HS-27A (cell line): Measurements from ENCODE around the gene MYOF.
A peak's percentile ranks its signal among the peaks of the same experiment; 100 is the strongest.
"Not testable (repeated sequence)": the region's sequence is repeated elsewhere in the genome, so short reads cannot be mapped to it uniquely, and the experiment has no call there.

Experiments
- DNase-seq: peaks from one replicate; pipeline ENCODE4 v3.0.0-alpha.2; 2012; ENCODE audit warnings: low read depth, missing footprints

Gene MYOF

GRCh38 chr10:93481637-93482144, 443 bp downstream of the MYOF start:
- no peak for DNase-seq

GRCh38 chr10:93478873-93479272, 3.3 kb downstream of the MYOF start:
- DNase-seq, result no peak

GRCh38 chr10:93476756-93477155, 5.4 kb downstream of the MYOF start:
- no peak for DNase-seq

GRCh38 chr10:93475871-93476270, 6.3 kb downstream of the MYOF start:
- no peak for DNase-seq

- DNase-seq, result no peak
These were observed 6.9 kb downstream of the MYOF start for GRCh38 chr10:93475227-93475626.

- DNase-seq, result no peak
These were observed 8.2 kb downstream of the MYOF start for GRCh38 chr10:93473804-93474472.

GRCh38 chr10:93473161-93473560, 9.0 kb downstream of the MYOF start:
- no peak for DNase-seq

GRCh38 chr10:93471110-93471651, 11.0 kb downstream of the MYOF start:
- DNase-seq, result peak; percentile 81

- DNase-seq, result no peak
These were observed 12.7 kb downstream of the MYOF start for GRCh38 chr10:93469454-93469853.

- peak; percentile 84 for DNase-seq
These were observed 13.5 kb downstream of the MYOF start for GRCh38 chr10:93468461-93469213.

GRCh38 chr10:93467635-93468034, 14.5 kb downstream of the MYOF start:
- DNase-seq, result not testable (repeated sequence)

- DNase-seq, result peak; percentile 88
These were observed 16.1 kb downstream of the MYOF start for GRCh38 chr10:93465806-93466675.

- DNase-seq, result no peak
These were observed 17.3 kb downstream of the MYOF start for GRCh38 chr10:93464776-93465388.

GRCh38 chr10:93463723-93464476, 18.2 kb downstream of the MYOF start:
- no peak for DNase-seq

- DNase-seq, result no peak
These were observed 19.3 kb downstream of the MYOF start for GRCh38 chr10:93462881-93463280.

- no peak for DNase-seq
These were observed 19.8 kb downstream of the MYOF start for GRCh38 chr10:93462371-93462770.

- no peak for DNase-seq
These were observed 20.3 kb downstream of the MYOF start for GRCh38 chr10:93461807-93462178.

- no peak for DNase-seq
These were observed 20.9 kb downstream of the MYOF start for GRCh38 chr10:93461109-93461806.

- no peak for DNase-seq
These were observed 22.7 kb downstream of the MYOF start for GRCh38 chr10:93459466-93459865.

GRCh38 chr10:93458821-93459257, 23.3 kb downstream of the MYOF start:
- DNase-seq, result peak; percentile 94
